Measurements from ENCODE around the gene GPC6.
"Not testable (repeated sequence)": the region's sequence is repeated elsewhere in the genome, so short reads cannot be mapped to it uniquely, and the experiment has no call there.

Gene GPC6

DNA sequence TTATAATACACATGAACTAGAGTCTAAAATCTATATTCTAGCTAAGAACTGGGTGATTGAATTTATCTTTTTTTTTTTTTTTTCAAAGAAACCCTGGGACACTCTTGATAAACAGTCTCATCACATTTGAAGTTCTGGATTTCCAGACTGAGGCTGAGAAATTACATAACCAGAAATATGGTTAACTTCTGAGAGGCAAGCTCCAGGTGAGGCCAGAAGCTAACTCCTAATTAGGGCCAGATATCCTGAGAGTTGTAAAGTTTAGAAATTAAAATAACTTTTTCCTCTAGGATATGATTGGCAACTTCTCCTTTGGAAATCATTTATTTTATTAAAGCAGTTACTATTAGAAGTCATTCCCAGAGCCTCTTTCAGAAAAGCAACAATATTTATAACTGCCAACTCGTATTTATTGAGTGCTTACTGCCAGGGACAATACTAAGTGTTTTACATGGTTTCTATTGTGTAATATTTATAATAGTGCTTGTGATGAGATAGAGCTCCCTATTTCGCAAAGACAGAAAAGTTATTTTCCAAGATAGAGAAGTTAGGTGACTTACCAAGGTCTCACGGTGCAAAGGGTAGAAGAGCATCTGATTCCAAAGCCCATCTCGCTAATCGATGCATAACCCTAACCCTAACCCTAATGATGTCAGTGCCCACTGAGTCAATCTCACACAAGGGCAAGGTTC, 1065.2 kb downstream of the GPC6 start:
- no peak for DNase-seq

DNA sequence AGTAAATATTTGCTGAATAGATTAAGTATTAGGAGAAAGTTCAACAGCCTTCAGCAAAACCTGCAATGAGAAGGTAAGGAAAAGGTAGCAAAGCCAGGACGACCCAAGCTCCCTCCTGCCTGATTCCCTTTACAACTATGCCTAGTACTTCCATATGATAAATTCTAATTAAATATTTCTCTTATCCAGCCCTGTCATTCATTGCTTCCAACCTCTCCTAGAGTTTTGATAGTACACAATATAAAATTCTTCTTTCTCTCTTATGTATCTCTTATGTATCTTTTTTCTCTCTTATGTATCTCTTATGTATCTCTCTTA, 1065.7 kb downstream of the GPC6 start:
- DNase-seq: no peak

GRCh38 chr13:94296471-94296870, 1069.9 kb downstream of the GPC6 start:
- DNase-seq: no peak

- no peak for DNase-seq
Measured at GRCh38 chr13:94298346-94298745, 1071.7 kb downstream of the GPC6 start.

DNA sequence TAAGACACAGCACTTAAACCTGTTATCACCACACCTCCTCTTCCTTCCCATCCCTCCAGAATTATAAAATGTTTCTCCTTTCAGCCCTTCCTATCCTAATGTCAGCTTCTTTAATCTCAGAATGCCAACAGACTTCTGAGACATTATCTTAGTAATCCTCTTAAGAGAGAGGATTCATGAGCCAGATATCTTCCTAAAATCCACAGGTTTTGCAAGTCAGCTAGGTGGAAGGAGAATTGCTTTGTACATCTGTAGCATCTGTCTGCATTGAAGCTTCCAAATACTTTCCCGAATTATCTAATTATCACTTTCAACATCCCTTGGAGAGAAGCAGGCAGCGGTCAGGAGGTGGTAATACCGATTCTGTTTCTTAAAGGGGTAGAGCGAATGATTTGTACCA, 1073.8 kb downstream of the GPC6 start:
- no peak for DNase-seq

DNA sequence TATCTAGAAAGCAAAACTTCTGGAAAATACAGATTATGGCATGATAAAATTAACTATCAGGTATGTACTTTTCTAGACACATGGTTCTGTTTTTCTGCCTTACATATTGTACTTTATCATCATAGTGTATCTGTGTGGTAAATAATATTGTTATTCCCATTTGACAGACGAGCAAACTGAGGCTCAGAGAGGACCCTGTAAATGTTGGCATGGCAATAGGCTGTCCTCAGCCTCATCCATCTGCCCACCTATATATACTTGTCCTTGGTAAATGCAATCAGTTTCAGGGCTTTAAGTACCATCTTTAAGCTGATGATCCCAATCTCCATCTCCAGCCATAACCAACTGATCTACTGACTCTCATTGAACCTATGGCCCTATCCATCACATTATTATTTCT, 1074.9 kb downstream of the GPC6 start:
- DNase-seq: no peak

- not testable (repeated sequence) for DNase-seq
Measured at GRCh38 chr13:94302847-94303565, 1076.4 kb downstream of the GPC6 start.

DNA sequence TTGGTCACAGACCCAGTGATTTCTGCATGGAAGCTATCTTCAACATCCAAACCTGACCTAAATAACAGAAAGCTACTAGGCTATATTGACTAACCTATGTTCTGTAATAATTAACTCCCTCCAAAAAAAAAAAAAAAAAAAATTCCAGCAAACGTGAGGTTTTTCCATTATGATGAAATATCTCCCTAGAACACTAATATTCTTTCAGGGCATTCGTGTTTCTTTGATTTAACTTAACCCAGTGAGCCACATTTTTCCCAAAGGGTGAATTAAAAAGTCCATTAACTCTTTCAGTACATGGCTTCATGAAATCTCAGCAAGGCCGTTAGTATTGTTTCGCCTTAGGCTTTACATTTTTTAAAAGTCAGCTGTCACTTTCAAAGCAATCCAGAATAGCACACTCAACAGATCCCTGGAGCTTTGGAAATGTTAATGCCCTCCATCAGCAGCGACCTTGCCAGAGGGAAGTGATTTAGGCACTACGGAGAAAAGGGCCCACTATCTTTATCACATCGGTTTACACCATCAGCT, 1077.1 kb downstream of the GPC6 start:
- DNase-seq: no peak

GRCh38 chr13:94305033-94305432, 1078.4 kb downstream of the GPC6 start:
- DNase-seq: no peak

GRCh38 chr13:94305463-94305862, 1078.9 kb downstream of the GPC6 start:
- DNase-seq: no peak

- no peak for DNase-seq
Measured at GRCh38 chr13:94305934-94306333, 1079.3 kb downstream of the GPC6 start.

- no peak for DNase-seq
Measured at GRCh38 chr13:94308832-94309231, 1082.2 kb downstream of the GPC6 start.

- no peak for DNase-seq
Measured at GRCh38 chr13:94309576-94309975, 1083.0 kb downstream of the GPC6 start.

DNA sequence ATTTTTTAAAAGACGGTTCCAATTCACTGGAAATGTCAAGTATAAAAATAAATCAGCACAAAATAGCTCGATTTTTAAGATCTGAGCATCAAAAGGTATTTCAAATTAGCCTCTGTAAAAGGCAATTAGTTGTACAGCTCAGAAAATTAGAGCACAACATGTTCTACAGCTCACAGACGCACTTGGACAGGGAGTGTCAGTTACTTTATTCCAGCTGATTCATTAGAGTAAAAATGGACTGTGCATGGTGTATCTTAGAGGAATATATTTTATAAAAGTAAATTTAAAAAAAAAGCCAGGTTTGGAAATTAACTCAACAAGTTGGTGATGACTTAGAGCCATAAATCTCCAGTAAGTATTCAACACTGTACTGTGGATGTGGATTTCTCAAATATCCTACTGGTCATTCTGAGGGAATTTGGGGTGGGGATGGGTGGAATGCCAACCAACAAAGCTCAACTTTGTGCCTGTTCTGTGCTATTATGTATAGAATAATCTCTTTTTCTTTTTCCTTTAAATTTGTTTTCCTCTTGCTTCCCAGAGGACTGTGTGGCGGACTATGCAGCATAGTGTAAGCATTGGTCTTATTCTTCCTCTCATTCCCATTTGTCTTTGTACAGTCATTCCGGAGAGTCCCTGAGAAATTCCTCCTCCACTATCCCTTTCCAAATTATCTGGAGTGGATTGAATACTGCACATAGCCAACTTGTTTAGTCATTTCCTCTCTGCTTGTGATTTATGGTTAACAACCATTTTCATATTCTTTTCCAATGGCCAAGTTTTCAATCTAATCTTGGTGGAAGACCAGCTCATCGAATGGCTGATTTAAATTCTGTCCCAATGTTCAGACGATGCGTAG, 1083.6 kb downstream of the GPC6 start:
- no peak for DNase-seq

DNA sequence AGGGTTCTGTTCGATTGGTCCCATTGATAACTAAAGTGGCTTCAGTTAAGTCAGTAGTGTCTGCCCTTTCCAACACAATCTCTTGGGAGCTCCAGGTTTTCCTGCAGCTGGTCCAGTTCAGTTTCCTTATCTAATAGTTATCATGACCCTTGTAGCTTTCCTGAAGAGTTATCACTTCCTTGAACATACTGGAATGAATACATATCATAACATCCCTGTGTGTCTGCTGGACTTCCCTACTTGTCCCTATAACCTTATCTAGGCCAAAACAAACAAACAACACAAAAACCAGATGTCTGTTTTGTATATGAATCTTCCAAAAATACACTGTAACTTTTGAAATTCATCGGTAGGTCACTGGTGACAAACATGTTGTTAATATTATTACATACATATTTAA, 1085.3 kb downstream of the GPC6 start:
- DNase-seq: no peak

DNA sequence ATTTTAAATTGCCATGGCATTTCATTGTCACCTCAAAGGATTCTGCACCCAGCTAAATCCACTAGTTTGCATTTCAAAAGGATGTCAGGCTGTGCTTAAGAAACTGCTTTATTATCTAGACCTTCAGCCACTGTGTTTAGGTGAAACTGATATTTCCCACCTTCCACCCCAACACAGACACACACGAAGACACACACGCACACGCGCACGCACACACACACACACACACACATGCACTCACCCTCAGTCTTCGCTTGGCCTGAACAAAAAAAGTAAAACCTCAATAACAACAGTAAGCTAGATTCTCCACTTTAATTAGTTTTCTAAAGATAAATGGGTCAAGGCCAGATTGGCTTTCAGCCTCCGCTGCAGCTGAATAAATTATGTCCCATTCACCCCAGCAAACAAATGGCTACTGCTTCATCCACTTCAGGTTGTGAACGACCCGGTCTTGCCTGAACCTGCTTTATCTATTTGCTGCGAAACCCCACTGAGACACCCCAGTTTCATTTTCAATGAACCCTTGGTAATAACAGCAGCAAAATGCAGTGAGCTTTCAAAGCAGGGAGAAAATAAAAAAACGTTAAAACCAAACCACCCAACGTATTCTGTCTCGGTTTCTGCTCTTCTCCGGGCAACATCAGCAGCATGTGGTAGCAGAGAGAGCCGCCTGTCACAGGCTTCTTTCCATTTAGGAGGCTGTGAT, 1086.1 kb downstream of the GPC6 start:
- DNase-seq: peak; percentile 16 to 79

GRCh38 chr13:94313321-94313910, 1086.8 kb downstream of the GPC6 start:
- DNase-seq: no peak

- DNase-seq: no peak
Measured at GRCh38 chr13:94313926-94314325, 1087.3 kb downstream of the GPC6 start.

DNA sequence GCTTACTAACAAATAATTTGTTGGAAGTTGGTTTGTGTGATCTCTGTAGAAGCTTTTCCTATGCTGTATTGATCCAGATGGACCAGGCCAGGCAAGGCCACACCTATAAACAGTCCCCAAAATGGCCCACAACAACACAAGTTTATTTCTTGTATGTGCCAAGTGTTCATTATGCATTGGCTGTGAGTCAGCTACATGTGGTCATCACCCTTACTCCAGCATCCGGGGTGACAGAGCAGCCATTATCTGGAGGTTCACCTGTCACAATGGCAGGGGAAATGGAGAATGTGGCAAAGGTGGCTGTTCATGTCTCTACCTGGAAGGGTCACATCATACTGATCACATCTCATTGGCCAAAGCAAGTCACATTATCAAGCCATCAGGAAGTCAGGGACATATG, 1088.6 kb downstream of the GPC6 start:
- DNase-seq: no peak

- DNase-seq: no peak
Measured at GRCh38 chr13:94317063-94317491, 1090.5 kb downstream of the GPC6 start.

- no peak for DNase-seq
Measured at GRCh38 chr13:94318418-94318817, 1091.8 kb downstream of the GPC6 start.

DNA sequence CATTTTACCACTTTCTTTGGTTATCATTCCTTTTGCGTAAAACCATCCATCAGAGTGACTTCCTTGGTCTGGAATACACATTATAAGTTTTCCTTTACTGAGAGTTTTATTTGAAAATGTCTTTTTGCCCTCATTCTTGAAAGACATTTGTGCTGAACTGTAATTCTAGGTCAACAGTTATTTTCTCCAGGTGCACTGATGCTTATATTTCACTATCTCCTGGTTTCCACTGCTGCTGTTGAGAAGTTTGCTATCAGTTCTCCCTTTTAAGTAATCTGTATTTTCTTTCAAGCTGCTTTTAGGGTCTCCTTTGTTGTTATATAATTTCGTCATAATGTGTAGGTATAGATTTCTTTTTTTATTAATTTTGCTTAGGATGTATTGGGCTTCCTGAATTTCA, 1092.9 kb downstream of the GPC6 start:
- DNase-seq: no peak
